ENCODE measurements around the gene ANGPTL2.

Gene ANGPTL2

GRCh38 chr9:127136081-127136879 lies 13.8 kb upstream of the ANGPTL2 start:
- DNase-seq = no peak

DNA sequence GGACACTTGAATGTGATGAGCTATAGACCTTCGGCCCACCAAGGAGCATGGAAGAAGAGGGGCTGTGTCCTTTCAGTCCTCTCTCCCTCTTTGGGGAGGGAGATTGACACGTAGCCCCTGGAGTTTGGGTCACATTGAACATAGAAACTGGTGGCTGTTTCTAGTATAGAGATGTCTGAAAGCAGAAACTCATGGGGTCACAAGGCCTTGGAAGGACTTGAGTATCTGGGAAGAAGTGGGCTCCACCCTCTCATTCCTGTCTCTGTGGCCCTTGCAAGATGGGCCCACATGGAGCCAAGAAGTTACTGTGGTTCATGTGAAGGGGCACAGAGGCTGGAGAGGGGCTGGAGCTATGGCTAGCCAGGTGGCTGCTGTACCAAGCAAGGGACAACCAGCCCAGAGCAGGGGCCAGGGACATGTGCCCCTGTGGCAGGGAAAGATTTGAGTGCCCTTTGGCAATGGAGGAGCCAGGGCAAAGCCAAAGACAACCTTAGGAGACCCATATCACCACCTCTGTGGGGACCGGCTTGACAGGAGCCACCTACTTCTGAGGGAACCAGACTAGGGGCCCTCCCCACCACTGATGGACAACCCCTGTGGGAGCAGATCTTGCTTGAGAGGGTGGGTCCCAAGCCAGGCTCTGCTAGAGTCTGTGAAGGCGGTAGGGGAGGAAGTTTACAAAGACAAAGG lies 12.8 kb upstream of the ANGPTL2 start:
- no peak for DNase-seq

- DNase-seq = no peak
Measured at GRCh38 chr9:127133739-127134167, 11.3 kb upstream of the ANGPTL2 start.

DNA sequence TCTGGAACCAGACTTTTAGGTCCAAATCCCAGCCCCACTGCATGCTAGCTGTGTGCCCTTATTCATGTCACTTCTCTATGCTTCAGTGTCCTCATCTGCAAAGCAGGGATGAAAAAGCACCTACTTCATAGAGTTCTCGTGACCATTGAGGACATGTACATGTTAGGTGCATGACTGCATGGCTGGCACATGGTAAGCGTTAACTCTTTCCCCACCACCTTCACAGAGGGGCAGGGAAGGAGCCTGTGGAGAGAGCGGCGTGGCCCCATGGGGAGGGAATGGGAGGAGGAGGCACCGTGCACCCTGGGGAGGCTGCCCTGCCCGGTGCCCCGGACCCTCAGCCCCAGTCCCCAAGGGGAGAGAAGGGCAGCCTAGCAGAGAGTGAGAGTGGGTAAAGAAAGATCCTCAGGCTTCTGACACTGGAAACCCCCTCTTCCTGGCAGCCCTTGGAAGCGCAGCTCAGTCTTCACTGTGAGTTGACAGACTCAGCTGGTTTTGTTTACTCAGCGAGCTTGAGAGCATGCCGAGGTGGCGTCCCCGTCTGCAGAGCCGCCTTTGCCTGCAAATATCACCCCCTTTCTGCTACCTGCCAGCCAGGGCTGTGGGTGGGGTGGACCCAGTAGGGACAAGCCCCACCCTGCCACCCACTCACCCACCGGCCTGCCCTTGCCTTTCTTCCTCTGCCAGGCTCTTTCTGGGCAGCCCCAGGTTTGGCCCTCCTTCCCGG lies 10.6 kb upstream of the ANGPTL2 start:
- no peak for DNase-seq

DNA sequence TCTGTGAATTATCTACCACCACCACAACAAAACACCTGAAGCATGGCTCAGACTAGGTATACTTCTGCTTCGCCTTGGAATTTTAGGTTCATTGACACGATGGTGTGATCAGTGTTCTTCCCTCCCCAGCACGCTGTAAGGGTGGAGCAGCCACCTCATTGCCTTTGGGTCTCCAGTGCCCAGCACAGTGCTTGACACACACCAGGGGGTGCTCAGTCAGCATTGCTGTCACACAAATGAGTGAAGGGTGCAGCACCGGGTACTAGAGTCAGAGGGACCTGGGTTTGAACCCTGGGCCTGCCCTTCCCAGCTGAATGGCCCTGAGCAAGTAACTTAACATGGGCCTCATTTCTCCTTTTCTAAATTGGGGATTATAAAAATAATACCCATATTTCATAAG lies 9.9 kb upstream of the ANGPTL2 start:
- DNase-seq = no peak

DNA sequence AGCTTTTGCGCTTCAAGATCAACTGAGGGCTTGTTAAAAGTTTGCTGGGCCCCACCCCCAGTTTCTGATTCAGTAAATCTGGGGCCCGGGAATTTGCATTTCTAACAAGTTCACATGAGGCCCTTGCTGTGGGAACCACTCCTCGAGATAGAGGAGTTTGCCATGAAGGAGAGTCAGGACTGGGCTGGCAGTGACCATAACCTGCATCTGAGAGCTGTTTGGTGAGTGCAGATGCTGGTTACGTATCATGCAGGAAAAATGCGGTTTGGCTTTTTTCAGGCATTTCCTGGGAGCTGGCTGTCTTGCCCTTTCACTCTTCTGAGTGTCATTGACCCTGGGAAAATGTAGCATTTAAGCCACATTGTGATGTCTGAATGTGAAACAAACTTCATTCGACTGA lies 9.4 kb upstream of the ANGPTL2 start:
- no peak for DNase-seq

- no peak for DNase-seq
Measured at GRCh38 chr9:127130661-127131538, 8.5 kb upstream of the ANGPTL2 start.

GRCh38 chr9:127130235-127130634 lies 7.8 kb upstream of the ANGPTL2 start:
- DNase-seq = no peak

DNA sequence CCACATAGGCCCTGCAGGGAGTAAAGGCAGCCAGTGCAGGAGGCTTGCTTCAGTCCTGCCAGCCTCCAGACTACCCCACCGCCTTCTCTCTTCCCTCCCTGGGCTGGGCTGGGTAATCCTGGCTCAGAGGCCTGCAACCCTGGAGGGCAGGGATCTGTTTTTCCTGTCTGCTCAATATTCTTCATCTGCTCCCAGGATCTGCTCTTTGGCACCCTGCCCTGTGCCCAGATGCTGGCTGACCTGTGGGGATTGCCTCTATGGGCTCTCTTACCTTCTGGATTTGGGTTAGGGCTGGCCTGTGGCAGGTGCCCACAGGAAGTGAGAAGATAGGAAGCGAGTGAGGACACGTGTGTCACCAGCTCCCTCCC lies 7.3 kb upstream of the ANGPTL2 start:
- DNase-seq = no peak

GRCh38 chr9:127129073-127129717 lies 6.8 kb upstream of the ANGPTL2 start:
- no peak for DNase-seq

DNA sequence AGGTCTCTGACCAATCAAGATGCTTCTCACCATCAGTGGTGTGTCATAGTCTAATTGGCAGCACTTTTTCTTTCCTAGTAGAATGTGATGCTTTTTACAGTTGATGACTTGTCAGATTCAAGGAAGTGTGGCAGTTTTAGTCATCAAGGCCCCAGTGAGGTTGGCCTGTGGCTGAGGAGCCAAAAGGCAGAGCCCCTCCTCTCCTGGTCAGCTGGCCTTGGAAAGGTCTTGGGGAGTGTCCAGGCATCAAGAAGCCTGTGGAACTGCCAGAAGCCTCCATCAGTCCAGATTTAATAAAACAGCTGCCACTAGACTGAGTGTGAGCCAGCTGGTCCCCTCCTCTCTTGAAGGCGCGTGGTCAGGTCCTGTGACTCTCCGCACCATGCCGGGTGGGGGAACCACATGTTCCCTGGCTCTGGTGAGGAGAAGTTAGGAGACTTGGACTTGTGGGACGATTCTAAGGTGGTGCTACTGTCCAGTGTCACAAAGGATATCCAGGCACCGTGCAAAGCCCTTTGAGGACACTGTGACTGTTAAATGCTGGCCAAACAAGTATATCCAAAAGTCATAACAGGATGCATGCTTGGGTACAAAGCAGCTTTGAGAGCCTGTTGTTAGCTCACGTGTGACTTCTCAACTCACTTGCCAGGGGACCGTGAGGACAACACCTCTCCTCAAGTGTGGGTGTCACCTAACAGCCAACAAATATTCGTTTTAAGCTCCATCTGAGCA lies 6.1 kb upstream of the ANGPTL2 start:
- DNase-seq = no peak

GRCh38 chr9:127126971-127127370 lies 4.5 kb upstream of the ANGPTL2 start:
- no peak for DNase-seq

DNA sequence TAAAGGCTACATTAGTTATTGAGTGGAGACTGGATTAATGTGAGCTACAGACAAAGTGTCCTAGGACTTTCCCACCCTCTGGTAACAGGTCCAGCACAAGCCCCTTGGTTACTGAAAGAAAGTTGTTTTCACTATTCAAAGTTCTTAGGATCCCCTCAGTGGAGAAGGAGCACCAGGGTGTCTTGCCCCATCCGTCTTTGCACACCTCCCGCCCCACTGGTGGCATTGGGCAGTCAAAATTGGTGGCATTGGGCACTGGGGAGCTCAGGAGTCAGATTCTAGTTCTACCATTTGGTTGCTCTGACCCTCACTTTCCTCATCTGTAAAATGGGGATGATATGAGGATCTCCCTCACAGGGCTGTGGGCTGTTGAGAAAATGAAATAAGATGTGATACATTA lies 2.4 kb upstream of the ANGPTL2 start:
- DNase-seq = no peak

DNA sequence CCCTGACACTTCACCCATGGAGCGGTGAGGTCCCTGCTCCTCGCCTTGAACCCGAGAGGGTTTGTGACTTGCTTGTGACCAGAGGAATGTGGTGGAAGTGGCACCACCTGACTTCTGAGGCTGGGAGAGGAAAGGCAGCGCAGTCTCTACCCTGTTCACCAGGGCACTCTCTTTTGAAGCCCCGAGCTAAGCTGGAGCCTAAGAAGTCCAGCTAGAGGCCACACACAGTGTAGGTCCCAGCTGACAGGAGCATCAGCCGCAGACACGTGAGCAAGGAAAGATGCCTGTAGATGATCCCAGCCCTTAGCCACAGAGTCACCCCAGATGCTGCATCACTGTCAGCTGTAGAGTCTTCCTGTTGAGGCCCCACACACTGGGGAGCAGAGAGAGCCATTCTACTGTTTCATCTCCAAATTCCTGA lies 1.7 kb upstream of the ANGPTL2 start:
- DNase-seq = no peak

GRCh38 chr9:127123064-127123890 lies 842 bp upstream of the ANGPTL2 start:
- DNase-seq = no peak

DNA sequence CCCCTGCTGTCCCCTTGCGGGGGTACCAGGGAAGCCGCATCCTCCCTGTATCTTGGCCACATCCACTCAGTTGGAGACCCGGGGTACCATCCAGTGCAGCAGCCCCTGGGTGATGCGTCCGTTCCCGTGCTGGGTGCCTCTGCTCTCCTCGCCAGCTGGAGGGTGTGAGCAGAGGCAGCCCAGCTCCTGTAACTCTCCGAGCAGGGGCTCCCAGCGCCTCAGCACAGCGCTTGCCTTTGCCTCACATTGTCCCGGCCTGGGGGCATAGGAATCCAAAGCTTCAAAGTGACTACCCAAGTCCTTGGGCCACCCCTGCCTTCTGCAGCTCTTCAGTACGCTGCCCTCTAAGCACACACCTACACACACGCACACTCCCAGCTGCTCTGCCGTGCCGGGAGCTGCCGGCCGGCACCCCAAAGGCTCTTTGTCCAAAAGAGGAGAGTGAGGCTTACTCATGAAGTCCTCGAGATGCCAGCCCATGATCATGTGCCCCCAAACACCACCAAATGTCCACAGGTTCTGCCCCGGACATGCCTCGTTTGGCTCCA lies 733 bp downstream of the ANGPTL2 start:
- DNase-seq = no peak

DNA sequence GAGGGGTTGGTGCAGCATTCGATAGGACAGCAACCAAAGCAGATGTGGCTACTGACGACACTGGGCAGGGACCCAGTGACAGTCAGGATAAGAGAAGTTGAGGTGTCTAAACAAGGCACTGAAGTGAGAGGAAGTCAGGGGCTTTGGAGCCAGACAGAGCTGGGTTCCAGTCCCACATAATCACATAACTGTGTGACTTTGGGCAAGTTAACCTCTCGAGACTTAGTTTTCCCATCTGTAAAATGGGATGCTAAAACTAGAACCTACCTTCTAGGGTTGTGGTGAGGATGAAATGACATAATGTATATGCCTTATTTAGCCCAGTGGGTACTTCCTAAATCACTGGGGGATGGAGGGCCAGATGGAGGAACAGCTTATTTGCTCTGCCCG lies 3.1 kb downstream of the ANGPTL2 start:
- no peak for DNase-seq

GRCh38 chr9:127118597-127119319 lies 3.7 kb downstream of the ANGPTL2 start:
- no peak for DNase-seq

DNA sequence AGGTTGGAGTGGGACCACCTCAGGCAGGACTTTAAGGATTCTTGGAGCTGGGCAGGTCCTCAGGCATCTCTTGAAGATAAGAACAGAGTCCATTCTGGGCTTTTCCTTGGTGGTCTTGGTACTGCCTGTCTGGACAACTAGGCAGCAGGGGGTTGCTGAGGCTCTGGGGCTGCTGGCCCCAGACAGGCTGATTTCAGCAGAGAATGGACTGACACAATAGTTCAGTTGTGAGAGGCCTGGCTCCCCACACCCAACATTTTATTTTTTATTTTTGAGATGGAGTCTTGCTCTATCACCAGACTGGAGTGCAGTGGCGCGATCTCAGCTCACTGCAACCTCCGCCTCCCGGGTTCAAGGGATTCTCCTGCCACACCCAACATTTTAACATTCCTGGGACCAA lies 4.6 kb downstream of the ANGPTL2 start:
- no peak for DNase-seq

DNA sequence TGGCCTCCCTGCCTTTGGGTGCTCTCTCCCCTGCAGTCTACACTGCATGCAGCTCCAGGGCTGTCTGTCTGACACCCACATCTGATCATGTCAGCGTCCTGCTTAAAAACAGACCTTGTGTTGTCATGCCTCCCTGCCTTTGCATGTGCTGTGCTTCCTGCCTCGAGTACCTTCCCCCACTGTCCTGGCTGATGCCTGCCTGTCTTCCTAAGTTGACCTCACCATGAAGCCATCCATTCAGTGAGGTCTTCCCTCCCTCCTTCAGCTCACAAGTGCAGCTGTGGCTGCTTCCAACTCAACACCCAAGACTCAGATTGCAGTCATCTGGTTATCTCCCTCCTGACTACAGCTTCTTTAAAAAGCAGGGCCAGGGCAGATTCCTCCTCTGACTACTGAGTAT lies 5.5 kb downstream of the ANGPTL2 start:
- DNase-seq = no peak

All from bone marrow (tissue), 2 donors.